Measurements from ENCODE around the gene GTF2I.

DNA sequence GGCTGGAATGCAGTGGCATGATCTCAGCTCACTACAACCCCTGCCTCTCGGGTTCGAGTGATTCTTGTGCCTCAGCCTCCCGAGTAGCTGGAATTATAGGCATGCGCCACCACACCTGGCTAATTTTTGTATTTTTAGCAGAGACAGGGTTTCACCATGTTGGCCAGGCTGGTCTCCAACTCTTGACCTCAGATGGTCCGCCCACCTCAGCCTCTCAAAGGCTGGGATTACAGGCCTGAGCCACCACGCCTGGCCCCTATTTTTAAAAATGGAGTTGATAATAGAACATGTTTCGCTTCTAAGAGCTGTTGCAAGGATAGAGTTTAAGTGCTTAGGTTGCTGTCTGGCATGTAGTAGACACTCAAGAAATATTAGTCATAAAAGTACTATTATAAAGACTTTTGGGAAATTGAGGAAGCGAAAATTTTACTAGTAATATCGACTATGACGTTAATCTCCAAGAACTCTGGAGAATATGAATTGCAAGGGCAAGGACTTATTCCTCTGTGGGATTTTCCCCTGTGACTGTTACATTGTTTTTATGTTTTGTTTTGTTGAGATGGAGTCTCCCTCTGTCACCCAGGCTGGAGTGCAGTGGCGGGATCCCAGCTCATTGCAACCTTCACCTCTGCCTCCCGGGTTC is 7.9 kb downstream of the GTF2I start:
- TF ChIP-seq, protein P1, sequence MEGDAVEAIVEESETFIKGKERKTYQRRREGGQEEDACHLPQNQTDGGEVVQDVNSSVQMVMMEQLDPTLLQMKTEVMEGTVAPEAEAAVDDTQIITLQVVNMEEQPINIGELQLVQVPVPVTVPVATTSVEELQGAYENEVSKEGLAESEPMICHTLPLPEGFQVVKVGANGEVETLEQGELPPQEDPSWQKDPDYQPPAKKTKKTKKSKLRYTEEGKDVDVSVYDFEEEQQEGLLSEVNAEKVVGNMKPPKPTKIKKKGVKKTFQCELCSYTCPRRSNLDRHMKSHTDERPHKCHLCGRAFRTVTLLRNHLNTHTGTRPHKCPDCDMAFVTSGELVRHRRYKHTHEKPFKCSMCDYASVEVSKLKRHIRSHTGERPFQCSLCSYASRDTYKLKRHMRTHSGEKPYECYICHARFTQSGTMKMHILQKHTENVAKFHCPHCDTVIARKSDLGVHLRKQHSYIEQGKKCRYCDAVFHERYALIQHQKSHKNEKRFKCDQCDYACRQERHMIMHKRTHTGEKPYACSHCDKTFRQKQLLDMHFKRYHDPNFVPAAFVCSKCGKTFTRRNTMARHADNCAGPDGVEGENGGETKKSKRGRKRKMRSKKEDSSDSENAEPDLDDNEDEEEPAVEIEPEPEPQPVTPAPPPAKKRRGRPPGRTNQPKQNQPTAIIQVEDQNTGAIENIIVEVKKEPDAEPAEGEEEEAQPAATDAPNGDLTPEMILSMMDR (IDR thresholded peaks at IDR 0.05) = no peak
- no peak for TF ChIP-seq EZH2 (IDR thresholded peaks at IDR 0.05)
